ENCODE results near the gene SBF2. TPM values are rescaled to one million over a fixed set of nuclear protein-coding genes. Genes with fewer than 3 reads are reported as not detected.

Gene SBF2
- total RNA-seq, 1 experiment from 2014 or later: 30.2 TPM

GRCh38 chr11:10221342-10221741 is 72.7 kb downstream of the SBF2 start:
- H2BK5ac ChIP-seq (ENCODE audit: insufficient read length, low read length): no peak overlapping the region
- no peak overlapping the region for H3T11ph ChIP-seq (ENCODE audit: low read length)
- no peaks in the 10 kb centered on the region for H3K23me2 ChIP-seq (ENCODE audit: insufficient read length, low read depth, low read length, poor library complexity, severe bottlenecking)
- H4K8ac ChIP-seq (replicated peaks; ENCODE audit: insufficient read length, low read depth, low read length): no peak overlapping the region
- no peaks in the 10 kb centered on the region; the same call in 1 of the 2 replicates for H3K79me2 ChIP-seq (ENCODE audit: insufficient read depth, low read length)
- no peaks in the 10 kb centered on the region for H3K27me3 ChIP-seq (ENCODE audit: insufficient read depth, low read length)
- Mint-ChIP-seq H3K36me3 (ENCODE audit: insufficient read depth in 1 of 3, low read depth in 3 of 3) (peaks cover 23 to 31% (median 24%) of the 10 kb centered on the region in 3 experiments), H3K4me3 (no peak overlapping the region), H3K4me1 (peaks cover 0 to 2% of the 10 kb centered on the region in 2 experiments; a peak in 1 of 4 replicates), H3K27ac (no peak overlapping the region), H3K9me3 (peaks cover 20 to 28% of the 10 kb centered on the region in 2 experiments), H3K27me3 (ENCODE audit: low read depth) (no peaks in the 10 kb centered on the region)
- H3K23ac ChIP-seq (ENCODE audit: insufficient read length, low read depth, low read length): no peak overlapping the region
- H4K91ac ChIP-seq (ENCODE audit: insufficient read length, low read depth, low read length): no peak overlapping the region
- H2BK20ac ChIP-seq (ENCODE audit: low read depth, low read length, poor library complexity, severe bottlenecking): no peak overlapping the region
- H3K14ac ChIP-seq (ENCODE audit: insufficient read depth, low read length): no peak overlapping the region
- no peak for DNase-seq
- no CpG with 5 or more reads among the region's 2 CpGs for WGBS (ENCODE audit: extremely low coverage, insufficient read length, low lambda C conversion rate)
- no peaks in the 10 kb centered on the region for H3K79me1 ChIP-seq (ENCODE audit: insufficient read depth, low read depth, low read length, poor library complexity, severe bottlenecking)
- no peaks in the 10 kb centered on the region for H3K9me3 ChIP-seq (ENCODE audit: control insufficient read depth, low read depth, low read length)
- H3K4me1 ChIP-seq (ENCODE audit: insufficient read depth, low read length): no peaks in the 10 kb centered on the region; the same call in 1 of the 2 replicates
- H2BK15ac ChIP-seq (ENCODE audit: low read depth, low read length): no peak overlapping the region
- no peak overlapping the region for H3K4ac ChIP-seq (ENCODE audit: low read depth, low read length)
- H3K4me2 ChIP-seq (ENCODE audit: insufficient read depth, insufficient read length, low read length): no peak overlapping the region
- H4K5ac ChIP-seq (ENCODE audit: insufficient read length, low read depth, low read length): no peak overlapping the region
- H4K20me1 ChIP-seq (ENCODE audit: control insufficient read depth, insufficient read depth, insufficient read length): no peaks in the 10 kb centered on the region
- no peak overlapping the region for H3K56ac ChIP-seq (ENCODE audit: insufficient read length, low read depth, low read length)
- TF ChIP-seq CTCF (conservative IDR thresholded peaks at IDR 0.05): no peak
- H3K27ac ChIP-seq (ENCODE audit: insufficient read length, low read depth, low read length): no peak overlapping the region
- H2AK5ac ChIP-seq (ENCODE audit: insufficient read length, low read length): no peak overlapping the region
- no peak overlapping the region for H2BK120ac ChIP-seq (ENCODE audit: low read depth, low read length, poor library complexity, severe bottlenecking)
- no peak overlapping the region for H2AFZ ChIP-seq (ENCODE audit: low read length)
- no peak overlapping the region for H3K18ac ChIP-seq (ENCODE audit: insufficient read length, low read depth, low read length)
- no peak overlapping the region for H2BK12ac ChIP-seq (ENCODE audit: insufficient read length, low read depth, low read length)
- no peak overlapping the region for H3K9ac ChIP-seq (ENCODE audit: extremely low read depth, insufficient read length, low read length)

Data from H9 (cell line).